NCI-H748 (cell line): Measurements from ENCODE around the gene ZNF394.
"Not testable (repeated sequence)": the region's sequence is repeated elsewhere in the genome, so short reads cannot be mapped to it uniquely, and the experiment has no call there.

Source experiments
- DNase-seq: peaks from one replicate; lab custom pipeline; 2025; ENCODE audit not compliant: unreplicated experiment; lab: John Stamatoyannopoulos, UW

Gene ZNF394

GRCh38 chr7:99499721-99500636 lies at the start of gene ZNF394:
Gene ZNF394, minus strand, starts transcription at chr7:99500281. Its CDS starts 188 bp downstream, at chr7:99500093.
- peak; percentile 95 for DNase-seq

DNA sequence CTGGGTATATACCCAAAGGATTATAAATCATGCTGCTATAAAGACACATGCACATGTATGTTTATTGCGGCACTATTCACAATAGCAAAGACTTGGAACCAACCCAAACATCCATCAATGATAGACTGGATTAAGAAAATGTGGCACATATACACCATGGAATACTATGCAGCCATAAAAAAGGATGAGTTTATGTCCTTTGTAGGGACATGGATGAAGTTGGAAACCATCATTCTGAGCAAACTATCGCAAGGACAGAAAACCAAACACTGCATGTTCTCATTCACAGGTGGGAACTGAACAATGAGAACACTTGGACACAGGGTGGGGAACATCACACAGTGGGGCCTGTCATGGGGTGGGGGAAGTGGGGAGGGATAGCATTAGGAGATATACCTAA lies 49.5 kb upstream of the ZNF394 start:
- DNase-seq: not testable (repeated sequence)

DNA sequence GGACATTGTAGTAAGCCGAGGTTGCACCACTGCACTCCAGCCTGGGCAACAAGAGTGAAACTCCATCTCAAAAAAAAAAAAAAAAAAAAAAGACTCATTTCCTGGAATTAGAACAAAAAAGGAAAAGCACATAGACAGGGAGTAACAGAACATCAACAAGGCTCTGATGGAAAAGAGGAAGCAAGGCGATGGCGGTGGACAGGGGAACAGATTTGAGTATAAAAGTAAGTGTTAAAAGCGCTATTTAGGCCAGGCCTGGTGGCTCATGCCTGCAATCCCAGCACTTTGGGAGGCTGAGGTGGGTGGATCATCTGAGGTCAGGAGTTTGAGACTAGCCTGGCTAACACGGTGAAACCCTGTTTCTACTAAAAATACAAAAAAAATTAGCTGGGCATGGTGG lies 45.2 kb upstream of the ZNF394 start:
- DNase-seq: not testable (repeated sequence)

- no peak for DNase-seq
These were observed 43.8 kb upstream of the ZNF394 start for GRCh38 chr7:99543916-99544315.

- no peak for DNase-seq
These were observed 43.1 kb upstream of the ZNF394 start for GRCh38 chr7:99543081-99543671.

GRCh38 chr7:99541212-99541611 lies 41.1 kb upstream of the ZNF394 start:
- DNase-seq: no peak

DNA sequence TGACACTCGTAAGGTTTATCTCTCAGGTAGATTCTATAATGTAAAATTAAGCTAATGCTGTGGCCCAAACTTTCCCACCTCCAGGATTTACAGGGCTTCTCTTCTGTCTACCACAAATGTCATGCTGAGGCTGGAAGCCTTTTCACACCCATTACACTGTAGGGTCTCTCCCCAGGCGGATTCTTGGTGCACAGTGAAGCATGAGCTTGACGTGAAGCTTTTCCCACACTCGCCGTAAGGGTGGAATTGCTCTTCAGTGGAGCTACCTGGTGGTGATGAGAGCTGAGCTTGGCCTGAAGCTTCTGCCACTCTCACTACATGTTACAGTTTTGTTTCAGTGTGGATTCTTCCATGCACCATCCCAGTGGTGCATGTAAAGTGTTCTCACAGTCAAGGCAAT lies 40.5 kb upstream of the ZNF394 start:
- DNase-seq: no peak

DNA sequence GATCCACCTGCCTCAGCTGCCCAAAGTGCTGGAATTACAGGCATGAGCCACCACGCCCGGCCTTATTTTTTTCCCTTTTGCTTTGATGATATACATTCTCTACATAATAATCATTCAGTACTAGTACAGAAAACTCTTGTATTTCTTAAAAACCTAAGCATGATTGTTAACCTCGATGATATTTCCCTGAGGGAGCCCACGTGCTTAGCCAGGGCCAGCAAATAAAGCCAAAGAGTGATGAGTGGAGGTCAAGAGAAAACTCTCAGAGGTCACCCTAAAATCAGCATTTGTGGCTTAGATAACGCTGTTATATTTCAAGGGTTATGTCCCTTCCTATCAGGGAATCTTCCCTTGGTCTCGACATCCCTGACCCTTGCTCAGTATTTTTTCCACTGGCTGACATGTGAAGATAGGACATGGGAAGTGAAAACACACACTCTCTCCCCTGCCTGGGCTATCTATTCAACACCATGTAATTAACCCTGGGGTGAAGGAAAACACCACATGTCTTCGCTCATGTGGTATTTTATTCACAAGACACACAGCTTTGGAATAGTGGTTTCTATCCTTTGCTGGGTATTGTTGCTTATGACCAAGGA lies 39.2 kb upstream of the ZNF394 start:
- DNase-seq: no peak

DNA sequence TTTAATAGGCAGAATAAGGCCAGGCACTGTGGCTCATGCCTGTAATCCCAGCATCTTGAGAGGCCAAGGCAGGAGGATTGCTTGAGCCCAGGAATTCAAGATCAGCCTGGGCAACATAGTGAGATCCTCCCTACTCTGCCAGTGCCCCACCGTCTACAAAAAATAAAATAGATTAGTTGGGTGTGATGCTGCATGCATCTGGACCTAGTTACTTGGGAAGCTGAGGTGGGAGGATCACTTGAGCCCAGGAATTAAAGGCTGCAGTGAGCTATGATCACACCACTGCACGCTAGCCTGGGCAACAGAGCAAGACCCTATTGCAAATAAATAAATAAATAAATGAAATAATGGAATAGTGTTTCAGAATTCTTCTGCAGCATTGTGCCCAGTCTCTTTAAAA lies 35.6 kb upstream of the ZNF394 start:
- DNase-seq: no peak

- DNase-seq: no peak
These were observed 31.3 kb upstream of the ZNF394 start for GRCh38 chr7:99531354-99531765.

- no peak for DNase-seq
These were observed 25.8 kb upstream of the ZNF394 start for GRCh38 chr7:99525713-99526440.

DNA sequence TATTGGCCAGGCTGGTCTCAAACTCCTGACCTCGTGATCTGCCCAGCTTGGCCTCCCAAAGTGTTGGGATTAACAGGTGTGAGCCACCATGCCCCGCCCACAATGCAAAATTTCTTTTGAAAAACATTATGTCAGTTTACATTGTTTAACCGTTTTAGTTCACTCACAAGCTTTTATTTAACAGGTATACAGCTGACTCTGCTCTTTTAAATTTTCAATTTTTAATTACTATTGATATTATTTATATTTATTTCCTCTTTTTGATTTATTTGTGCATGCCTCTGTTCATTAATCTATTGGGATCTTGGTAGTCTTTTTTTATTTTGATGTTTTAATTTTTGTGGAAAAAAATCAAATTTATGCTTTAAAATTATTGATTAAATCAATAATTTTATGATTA lies 21.3 kb upstream of the ZNF394 start:
- no peak for DNase-seq

GRCh38 chr7:99514050-99514449 lies 14.0 kb upstream of the ZNF394 start:
- DNase-seq: no peak

- DNase-seq: peak; percentile 36
These were observed 5.2 kb upstream of the ZNF394 start for GRCh38 chr7:99505324-99505662.

- DNase-seq: peak; percentile 96
These were observed 4.7 kb upstream of the ZNF394 start, which contains the start of gene ZKSCAN5 for GRCh38 chr7:99504603-99505323. Gene ZKSCAN5, plus strand, starts transcription at chr7:99504662. Its CDS starts 1,383 bp downstream, at chr7:99506045.

DNA sequence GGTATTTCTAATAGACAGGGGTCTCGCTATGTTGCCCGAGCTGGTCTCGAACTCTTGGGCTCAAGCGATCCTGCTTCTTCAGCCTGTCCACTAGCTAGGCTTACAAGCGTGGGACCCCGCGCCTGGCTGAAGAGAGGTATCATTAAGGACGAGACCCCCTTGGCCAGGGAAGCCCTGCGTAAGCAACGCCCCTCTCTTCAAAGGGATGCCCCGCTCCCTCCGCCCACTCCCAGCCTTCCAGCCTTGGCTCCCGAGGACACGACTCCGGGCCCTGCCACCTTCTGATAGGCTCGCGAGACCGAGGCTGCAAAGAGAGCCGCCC lies 4.2 kb upstream of the ZNF394 start:
- peak; percentile 99 for DNase-seq

- DNase-seq: peak; percentile 24
These were observed 1.2 kb upstream of the ZNF394 start for GRCh38 chr7:99501236-99501635.

DNA sequence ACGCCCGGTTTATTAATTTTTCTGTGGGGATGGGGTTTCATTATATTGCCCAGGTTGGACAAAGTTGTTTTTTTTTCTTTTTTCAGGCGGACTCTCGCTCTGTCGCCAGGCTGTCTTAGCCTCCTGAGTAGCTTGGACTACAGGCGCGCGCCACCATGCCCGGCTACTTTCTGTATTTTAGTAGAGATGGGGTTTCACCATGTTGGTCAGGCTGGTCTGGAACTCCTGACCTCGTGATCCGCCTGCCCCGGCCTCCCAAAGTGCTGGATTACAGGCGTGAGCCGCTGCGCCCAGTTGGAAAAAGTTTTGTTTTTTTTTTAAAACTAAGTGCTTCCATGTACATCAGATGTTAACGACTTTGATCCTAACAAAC lies 542 bp upstream of the ZNF394 start:
- DNase-seq: no peak

DNA sequence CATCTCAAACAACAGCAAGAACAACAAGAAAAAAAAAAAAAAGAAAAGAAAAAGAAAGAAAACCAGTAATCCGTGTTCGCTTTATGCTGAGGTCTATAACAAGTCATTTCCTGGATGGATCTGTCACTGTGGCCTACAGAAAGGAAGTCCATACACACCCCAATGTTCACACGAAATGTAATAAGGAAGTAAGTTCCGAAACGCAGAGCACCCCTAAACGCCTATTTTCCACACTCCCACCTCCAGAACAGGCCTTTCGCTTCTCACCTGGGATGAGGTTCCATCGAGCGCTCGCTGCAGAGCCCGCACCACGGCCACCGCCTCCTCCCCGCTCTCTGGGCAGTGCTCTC lies 735 bp downstream of the ZNF394 start:
- no peak for DNase-seq

- DNase-seq: no peak
These were observed 1.5 kb downstream of the ZNF394 start for GRCh38 chr7:99498546-99498944.
